Activated CD8-positive, alpha-beta memory T cell treated with anti-CD3 and anti-CD28 coated beads for 48 hours (primary cell): ENCODE measurements around the gene IFNA14.
"Not testable (repeated sequence)": the region's sequence is repeated elsewhere in the genome, so short reads cannot be mapped to it uniquely, and the experiment has no call there.

Experiments
- DNase-seq, 3 experiments: peaks; one replicate each; pipeline ENCODE4 v3.0.0-alpha.2; 2020; ENCODE audit warnings: low read depth in 2 of 3, low spot score in 2 of 3

Gene IFNA14

GRCh38 chr9:21239911-21240310, at the start of gene IFNA14:
Gene IFNA14, minus strand, starts transcription at chr9:21240005. Its CDS starts 70 bp downstream, at chr9:21239935.
- no peak for DNase-seq

GRCh38 chr9:21287280-21287679, 47.5 kb upstream of the IFNA14 start:
- no peak for DNase-seq

GRCh38 chr9:21286659-21287058, 46.9 kb upstream of the IFNA14 start:
- no peak for DNase-seq

- no peak for DNase-seq
Observed at GRCh38 chr9:21286099-21286498, 46.3 kb upstream of the IFNA14 start.

GRCh38 chr9:21281275-21281674, 41.5 kb upstream of the IFNA14 start:
- no peak for DNase-seq

GRCh38 chr9:21268347-21268657, 28.5 kb upstream of the IFNA14 start:
- no peak for DNase-seq

- no peak for DNase-seq
Observed at GRCh38 chr9:21267485-21268346, 27.9 kb upstream of the IFNA14 start.

GRCh38 chr9:21266733-21267484, 27.1 kb upstream of the IFNA14 start:
- no peak for DNase-seq

GRCh38 chr9:21265421-21266189, 25.8 kb upstream of the IFNA14 start:
- DNase-seq, result no peak

- DNase-seq, result no peak
Observed at GRCh38 chr9:21255538-21256212, 15.9 kb upstream of the IFNA14 start.

- no peak for DNase-seq
Observed at GRCh38 chr9:21252721-21253547, 13.1 kb upstream of the IFNA14 start.

- no peak for DNase-seq
Observed at GRCh38 chr9:21251638-21252037, 11.8 kb upstream of the IFNA14 start.

- DNase-seq, result no peak
Observed at GRCh38 chr9:21251190-21251589, 11.4 kb upstream of the IFNA14 start.

GRCh38 chr9:21244836-21245235, 5.0 kb upstream of the IFNA14 start:
- DNase-seq, result no peak

- not testable (repeated sequence) for DNase-seq
Observed at GRCh38 chr9:21236360-21236714, 3.5 kb downstream of the IFNA14 start.

- not testable (repeated sequence) for DNase-seq
Observed at GRCh38 chr9:21235468-21236359, 4.1 kb downstream of the IFNA14 start.

- DNase-seq, result no peak
Observed at GRCh38 chr9:21234153-21234687, 5.6 kb downstream of the IFNA14 start.

- no peak for DNase-seq
Observed at GRCh38 chr9:21233258-21233657, 6.5 kb downstream of the IFNA14 start.

- no peak for DNase-seq
Observed at GRCh38 chr9:21228122-21228521, 11.7 kb downstream of the IFNA14 start, which contains the start of gene IFNA17. Gene IFNA17, minus strand, starts transcription at chr9:21228222. Its CDS starts 49 bp downstream, at chr9:21228173.
